Stimulated activated CD4-positive, alpha-beta T cell treated with anti-CD3 and anti-CD28 coated beads, Interleukin-1b, Interleukin-23, amount 100 ng/mL, for 24 hours (primary cell): ENCODE data around the gene ITSN1.
"Not testable (repeated sequence)": the region's sequence is repeated elsewhere in the genome, so short reads cannot be mapped to it uniquely, and the experiment has no call there.

Experiments
- DNase-seq, 4 experiments: peaks; one replicate each; pipeline ENCODE4 v3.0.0-alpha.2; 2020; ENCODE audit warnings: low read depth in 4 of 4, low spot score in 1 of 4

The ITSN1 gene

DNA sequence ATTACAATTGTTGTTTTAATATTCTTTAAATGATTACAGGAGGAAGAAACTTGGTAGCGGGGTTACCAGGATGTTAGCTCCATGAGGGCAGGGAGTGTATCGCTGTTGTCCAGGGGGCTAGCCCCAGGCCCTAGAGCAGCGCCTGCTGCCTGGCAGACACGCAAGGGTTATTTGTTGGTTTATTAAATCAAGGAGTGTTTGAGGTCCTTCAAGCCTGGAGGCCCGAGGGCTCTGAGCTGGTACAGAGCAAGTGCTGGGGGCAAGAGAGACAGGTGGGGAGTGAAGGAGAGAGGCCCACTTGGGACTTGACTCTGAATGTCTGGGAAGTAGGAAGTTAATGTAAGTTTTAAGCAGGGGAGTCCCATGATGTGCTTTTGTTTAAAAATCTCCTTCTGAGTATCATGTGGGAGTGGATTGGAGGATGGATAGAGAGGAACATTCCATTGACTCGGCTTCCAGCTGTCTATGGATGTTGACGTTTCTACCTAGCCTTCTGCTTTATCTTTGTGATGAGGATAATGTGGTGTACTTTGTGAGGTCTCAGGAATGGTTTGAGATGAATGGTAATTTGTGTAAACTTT, 8.7 kb downstream of the ITSN1 start:
- DNase-seq = no peak

DNA sequence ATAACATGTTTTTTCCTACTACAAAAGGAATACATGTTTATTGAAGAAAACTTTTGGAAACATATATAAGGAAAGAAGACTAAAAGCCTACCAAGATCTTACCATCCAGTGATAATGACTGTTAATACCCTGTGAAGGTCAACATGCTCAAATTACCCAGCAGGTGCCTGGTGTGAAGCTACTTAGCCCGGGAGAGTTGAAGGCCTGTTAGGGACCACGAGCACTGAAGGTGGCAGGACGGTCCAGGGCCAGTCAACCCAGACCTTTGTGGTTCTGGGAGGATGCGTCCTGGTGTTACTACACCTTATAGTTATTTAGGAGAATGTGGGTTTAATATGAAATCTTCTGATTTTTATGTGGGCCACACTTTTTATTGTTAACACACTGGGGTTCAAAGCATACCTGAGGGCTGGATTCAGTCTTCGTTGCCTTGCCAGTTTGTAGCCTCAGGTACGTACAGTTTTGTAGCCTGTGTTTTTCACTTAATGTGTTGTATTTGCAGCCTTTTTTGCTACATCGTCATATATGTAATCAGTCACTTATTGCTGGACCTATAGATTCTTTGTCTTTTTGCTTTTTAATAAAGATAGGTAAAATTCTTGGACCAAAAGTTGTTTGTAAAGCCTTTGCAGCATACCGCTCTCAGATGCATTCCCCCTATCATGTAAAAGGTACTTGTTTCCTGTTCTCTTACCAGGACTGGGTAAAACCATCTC, 9.8 kb downstream of the ITSN1 start:
- no peak for DNase-seq

DNA sequence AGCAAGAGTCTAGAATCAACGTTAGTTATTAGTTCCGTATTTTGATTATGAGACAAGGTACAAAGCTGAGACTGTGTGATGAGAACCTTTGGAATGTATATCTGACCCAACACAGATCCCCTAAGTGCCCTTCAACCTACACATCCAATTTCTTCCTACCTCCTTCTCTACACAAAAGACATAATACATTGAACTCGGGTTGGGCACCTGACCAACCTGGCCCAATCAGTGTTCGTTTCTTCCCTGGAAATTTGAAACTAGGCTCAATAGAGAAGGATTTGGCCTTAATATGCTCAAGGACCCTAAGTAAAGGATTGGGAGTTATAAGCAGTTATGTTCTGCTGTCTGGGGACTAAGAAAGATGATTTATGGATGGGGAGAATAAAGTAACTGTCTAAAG, 12.1 kb downstream of the ITSN1 start:
- no peak for DNase-seq

DNA sequence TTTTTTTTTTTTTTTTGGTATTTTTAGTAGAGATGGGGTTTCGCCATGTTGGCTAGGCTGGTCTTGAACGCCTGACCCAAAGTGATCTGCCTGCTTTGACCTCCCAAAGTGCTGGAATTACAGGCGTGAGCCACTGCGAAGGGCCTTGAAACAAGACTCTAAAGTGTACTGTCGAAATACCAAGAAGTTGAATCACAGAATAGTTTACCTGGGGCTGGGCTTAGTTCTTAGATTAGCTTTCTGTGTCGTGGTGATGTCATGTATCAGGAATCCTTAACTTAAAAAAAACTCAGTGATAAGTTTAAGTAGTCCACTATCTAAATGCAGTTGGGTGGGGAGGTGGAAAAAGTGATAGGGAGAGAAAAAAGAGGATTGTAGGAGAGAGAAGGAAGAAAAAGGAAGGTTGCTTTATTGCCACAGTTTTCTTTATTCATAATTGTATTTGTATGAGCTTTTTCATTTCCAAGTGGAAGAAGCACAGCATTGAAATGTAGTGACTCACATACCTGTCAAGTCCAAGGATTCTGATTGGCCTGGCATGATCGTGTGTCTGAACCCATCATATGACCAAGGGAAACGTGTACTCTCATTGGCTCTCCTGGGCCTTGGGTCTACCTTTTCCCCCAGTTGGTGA, 13.4 kb downstream of the ITSN1 start:
- no peak for DNase-seq

DNA sequence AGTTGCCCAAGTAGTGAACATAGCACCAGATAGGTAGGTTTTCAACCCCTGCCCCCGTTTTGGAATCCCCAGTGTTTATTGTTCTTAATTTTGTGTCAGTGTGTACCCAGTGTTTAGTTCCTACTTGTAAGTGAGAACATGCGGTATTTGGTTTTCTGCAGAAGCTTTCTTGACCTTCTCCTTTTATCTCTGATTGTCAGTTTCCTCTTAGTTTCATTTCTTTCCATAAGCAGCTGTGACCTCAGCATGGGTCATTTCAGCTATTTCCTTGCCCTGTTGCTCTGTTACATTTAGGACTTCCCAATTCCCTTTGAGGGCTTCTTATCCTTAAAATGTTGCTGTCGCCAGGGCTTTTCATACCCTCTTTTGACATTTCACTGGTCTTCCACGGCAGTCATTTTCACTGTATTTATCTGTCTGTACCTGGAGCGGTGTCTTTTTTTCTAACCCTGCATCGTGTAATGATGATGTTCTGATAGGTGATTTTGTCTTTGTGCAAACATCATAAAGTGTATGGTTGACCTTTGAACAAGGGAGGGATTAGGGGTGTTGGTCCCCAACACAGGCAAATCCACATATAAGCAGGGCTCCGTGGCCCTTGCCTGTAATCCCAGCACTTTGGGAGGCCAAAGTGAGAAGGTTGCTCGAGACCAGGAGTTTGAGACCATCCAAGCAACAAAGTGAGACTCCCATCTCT, 15.0 kb downstream of the ITSN1 start:
- DNase-seq = no peak

DNA sequence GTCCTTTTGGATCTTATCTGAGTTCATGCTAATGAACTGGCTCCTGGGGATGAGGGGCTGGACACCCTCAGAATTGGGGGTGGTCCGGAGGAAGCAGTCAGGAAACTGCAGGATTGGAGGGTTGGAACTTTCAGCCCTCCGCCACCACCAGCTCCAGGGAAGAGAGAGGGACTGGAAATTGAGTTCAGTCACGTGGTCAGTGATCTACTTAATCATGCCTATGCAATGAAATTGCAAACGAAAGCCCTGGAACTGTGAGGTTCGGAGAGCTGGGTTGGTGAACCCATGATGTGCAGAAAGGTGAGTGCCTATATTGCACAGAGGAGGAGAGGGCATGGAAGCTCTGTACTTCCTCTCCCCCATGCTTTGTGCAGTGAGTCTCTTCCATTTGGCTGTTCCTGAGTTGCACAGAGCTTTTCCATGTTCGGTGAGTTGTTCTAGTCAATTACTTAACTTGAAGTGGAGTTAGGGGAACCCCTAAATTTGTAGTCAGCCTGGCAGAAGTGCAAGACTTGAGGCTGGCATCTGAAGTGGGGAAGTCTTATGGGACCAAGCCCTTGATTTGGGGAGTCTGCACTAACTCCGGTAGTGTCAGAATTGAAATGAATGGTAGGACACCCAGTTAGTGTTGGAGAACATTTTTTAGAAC, 16.7 kb downstream of the ITSN1 start:
- no peak for DNase-seq

DNA sequence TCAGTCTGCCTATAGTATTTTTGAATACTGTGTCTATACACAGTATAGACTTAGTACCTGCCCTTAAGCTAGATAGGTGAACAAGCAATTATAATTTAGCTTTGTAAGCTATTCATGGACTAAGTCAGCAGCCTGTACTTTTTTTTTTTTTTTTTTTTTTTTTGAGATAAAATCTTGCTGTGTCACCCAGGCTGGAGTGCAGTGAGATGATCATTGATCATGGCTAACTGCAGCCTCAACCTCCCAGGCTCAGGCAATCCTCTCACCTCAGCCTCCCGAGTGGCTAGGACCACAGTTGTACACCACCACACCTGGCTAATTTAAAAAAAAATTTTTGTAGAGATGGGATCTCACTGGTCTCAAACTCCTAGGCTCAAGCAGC, 17.3 kb downstream of the ITSN1 start:
- DNase-seq = no peak

DNA sequence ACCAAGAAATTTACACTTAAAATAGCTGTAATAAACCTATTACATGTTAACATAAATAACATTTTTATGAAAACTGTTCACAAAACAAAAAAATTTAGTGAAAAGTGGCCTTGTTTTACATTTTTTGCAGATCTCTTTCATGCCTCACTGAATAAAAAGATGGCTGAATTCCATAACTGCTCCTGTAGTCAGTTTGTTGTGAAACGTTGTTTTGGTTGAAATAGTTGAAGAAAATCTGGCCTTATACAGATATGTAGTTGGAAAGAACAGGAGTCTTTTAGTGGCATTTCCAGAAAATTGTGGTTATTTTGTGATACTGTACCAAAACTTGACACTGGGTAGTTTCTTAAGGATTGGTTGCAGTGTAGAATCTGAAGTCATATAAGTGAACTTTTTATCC, 18.1 kb downstream of the ITSN1 start:
- DNase-seq = no peak

DNA sequence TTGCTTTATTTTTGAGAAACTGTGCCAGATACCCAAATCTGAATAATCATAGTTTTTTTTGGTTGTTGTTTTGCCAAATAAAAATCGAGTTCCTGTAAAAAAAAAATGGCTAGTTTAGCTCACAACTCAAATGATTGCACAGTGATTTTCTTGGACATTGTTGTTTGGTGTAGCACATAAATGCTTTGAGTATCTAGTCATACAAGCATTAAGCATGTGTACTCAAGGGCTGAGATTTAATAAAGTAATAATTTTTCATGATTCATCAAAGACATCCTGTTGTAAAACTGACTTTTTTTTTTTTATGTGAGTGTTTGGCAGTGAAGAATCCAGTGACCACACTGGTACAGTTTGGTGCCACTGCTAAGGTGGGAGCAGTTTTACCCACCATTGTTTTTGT, 18.8 kb downstream of the ITSN1 start:
- no peak for DNase-seq

DNA sequence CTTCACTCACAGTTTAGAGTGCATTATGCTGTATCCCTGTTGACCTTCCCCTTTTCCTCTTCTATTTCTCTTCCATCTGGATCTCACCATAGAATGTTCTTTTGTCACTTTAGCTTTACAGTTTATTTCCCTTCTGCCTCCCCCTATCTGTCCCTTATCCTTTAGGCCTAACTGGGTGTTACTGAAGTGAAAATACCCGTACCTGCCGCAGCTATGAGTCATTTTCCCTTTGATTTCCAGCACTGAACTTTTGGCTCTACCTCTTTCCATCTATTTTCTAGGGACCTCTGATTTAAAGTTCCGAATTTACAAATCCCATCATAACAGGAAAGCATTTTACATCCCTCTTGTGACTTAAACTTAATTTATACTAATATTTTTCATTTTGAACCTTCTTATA, 19.7 kb downstream of the ITSN1 start:
- no peak for DNase-seq

DNA sequence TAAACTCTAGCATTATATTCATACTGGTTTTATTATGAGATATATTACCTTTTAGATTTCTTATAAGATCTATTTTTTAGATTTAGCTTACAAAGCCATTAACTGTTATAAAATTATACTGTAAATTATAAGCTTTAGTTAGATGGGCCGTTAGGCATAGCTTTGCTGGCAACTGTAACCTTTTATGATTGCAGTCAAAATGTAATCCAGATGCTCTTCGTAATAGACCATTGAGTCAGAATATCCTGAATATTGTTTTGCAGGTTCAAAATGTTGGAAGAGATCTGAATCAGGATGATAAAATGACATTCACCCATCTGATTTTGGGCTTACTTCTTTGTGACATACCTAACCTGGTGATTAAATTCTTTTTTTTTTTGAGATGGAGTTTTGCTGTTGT, 20.9 kb downstream of the ITSN1 start:
- DNase-seq = no peak

DNA sequence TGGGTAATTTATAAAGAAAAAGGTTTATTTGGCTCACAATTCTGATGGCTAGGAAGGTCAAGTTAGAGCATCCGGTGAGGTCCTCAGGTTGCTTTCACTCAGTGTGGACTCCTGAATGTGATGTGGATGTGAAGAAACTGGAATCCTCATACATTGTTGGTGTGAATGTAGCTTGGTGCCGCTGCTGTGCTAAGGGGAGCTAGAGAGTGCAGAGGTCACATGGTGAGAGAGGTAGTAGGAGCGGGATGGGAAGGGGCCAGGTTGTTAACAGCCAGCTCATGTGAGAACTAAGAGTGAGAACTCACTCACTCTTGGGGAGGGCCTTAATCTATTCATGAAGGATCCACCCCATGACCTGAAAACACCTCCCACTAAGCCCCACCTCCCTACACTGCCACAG, 21.8 kb downstream of the ITSN1 start:
- no peak for DNase-seq

DNA sequence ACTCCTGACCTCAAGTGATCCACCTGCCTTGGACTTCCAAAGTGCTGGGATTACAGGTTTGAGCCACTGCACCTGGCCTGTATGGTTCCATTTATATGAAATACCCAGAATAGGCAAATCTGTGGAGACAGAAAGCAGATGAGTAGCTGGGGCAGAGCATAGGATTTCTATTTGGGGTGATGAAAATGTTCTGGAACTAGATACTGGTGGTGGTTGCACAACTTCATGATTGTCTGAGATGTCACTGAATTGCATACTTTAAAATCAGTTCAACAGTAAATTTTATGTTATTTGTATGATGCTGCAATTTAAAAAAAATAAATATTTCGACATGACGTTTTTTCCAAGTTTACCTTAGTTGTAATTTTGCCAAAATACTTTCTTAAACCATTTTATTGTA, 23.9 kb downstream of the ITSN1 start:
- no peak for DNase-seq

DNA sequence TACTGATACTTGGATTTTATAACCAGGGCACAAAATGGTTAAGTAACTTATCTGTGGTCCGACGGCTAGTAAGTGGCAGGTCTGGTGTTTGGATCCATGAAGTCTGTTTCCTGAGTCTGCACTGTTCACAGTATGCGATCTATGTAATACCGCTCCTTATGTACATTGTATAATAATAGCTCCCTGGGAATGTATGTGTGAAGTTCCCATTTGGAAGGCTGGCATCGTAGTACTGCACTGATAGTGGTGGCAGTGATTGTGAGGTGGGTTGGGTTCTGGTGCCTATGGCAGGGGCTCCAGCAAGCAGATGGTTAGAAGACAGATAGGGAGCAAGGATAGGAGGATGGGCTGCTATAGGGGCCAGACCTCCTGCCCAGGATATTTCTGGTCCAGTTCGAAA, 25.3 kb downstream of the ITSN1 start:
- DNase-seq = no peak

DNA sequence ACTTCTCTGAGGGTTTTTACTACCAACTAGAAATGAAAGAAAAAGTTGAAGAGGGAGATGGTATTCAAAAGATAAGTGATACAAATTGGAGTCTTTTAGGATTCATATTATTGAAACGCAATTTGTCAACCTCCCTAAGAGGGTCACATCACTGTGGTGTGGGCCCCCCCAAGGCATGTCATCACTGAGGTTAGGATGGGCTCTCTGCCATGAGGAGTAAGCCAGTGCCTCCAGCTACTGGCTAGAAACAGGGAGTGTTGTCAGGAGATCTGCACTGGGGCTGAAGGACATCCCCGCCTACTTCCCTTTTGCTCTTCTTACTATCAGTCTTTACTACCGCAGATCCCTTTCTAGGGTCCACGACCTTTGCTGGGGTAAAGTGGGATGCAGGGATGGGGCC, 25.9 kb downstream of the ITSN1 start:
- DNase-seq = no peak

DNA sequence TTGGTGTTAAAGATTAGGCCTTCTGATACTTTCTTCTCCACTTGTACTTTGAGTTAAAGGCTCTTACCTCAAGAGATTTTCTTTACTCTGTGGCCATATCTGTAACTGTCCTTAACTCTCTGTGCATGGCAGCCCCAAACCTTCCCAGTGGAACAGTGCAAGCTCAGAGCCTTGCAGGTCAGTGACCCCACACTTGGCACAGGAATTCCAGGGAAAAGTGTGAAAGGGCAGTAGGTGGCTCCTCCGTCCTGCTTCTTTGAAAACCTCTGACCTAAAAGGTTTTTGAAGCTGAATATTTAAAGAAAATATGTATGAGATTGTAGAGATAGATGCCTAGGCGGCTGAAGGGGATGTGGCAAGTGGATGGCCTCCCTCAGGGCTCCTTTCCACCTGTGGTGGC, 26.3 kb downstream of the ITSN1 start:
- DNase-seq = no peak

DNA sequence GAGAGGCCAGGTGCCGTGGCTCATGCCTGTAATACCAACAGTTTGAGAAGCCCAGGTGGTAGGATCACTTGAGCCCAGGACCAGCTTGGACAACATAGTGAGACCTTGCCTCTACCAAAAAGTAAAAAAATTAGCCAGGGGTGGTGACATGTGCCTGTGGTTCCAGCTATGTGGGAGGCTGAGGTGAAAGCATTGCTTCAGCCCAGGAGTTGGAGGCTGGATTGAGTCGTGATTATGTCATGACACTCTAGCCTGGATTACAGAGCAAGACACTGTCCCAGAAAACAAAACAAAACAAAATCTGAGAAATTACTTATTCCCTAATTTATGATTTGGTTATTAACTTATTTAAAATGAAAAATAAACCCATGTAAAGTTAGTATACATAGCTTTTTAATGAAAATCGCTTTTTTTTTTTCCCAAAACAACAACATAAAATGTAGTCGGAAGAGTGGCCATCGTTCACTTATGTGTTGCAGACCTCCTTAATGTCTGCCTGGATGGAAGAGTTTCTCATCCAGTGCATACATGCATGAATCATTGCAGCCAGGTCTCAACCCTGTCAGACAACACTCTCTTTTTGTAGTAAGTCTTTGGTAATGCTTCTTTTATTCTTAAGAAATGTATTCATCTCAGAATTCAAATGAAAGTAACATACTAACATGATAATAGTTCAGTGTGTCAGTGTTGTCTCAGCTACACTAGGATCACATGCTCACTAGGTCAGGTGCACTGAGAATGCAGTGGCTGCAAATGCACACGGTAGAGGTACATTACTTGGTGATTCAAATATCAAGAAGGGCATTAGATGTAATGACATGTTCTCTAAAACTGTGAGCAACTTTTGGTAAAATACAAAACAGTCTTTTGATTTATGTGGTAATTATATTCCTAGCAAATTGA, 28.0 kb downstream of the ITSN1 start:
- no peak for DNase-seq

DNA sequence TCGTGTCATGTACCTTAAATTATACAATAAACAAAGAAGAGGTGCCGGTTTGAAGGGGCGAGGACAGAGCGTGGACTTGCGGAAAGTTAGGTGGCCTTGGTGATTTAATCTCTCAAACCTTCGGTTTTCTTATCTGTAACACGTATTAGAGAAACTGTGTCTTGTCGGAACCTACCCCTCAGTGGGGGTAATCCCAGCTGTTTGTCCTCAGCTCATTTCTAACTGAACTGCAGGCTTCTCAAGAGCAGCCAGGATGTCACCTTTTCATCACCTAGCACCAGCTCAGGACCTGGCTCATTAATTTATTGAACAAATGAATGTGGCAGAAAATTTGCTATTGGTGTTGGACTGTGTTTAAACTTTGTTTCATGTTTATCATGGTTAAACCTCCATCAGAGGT, 31.2 kb downstream of the ITSN1 start:
- no peak for DNase-seq

DNA sequence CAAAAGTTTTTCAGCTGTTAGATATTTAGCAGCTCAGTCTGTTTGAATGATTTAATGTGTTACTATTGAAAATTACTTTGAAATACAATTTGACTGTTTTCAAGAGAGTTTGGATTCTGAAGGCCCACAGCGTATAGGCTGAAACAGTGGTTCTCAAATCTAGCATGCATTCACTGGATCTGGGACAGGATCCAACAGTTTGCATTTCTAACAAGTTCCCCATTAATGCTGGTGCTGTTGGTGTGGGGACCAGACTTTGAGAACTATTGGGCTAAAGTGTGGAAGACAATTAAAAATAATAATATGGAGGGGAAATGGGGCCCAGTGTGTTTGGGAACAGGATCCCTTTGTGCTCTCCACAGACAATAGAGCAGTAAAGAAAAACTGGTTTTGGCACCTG, 31.9 kb downstream of the ITSN1 start:
- no peak for DNase-seq

DNA sequence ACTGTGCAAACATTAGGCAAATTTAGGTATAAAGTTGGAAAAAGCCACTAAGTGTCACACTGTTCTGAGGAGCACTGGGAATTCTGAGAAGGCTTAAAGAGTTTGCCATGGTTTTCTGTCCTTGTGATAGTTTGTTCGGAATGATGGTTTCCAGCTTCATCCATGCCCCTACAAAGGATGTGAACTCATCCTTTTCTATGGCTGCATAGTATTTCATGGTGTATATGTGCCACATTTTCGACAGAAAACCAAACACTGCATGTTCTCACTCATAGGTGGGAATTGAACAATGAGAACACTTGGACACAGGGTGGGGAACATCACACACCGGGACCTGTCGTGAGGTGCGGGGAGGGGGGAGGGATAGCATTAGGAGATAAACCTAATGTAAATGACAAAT, 34.4 kb downstream of the ITSN1 start:
- DNase-seq = not testable (repeated sequence)

DNA sequence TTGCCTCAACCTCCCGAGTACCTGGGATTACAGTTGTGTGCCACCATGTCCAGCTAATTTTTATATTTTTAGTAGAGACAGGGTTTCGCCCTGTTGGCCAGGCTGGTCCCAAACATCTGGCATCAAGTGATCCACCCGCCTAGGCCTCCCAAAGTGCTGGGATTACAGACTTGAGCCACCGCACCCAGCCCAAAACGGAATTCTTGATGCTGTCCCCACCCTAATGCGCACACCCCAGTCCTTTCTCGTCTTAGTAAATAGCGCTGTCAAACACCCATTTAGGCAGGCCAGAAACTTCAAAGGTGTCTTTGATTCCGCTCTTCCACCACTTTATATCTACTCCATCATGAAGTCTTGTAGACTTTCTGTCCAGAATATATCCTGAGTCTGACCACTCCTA, 35.1 kb downstream of the ITSN1 start:
- DNase-seq = no peak
